GM18511 (cell line): ENCODE data around the gene MISP.

Source experiments
- ATAC-seq: cut with Tn5 transposase; IDR thresholded peaks from one replicate; pipeline ENCODE4 v1.9.1; 2021; ENCODE audit warnings: mild to moderate bottlenecking, moderate library complexity; ENCODE audit not compliant: unreplicated experiment

The MISP gene

GRCh38 chr19:806815-807421, 56.0 kb downstream of the MISP start:
- no peak for ATAC-seq

GRCh38 chr19:807627-808422, 56.9 kb downstream of the MISP start:
- no peak for ATAC-seq

- ATAC-seq, result no peak
These were observed 57.5 kb downstream of the MISP start for GRCh38 chr19:808423-808775.

GRCh38 chr19:810077-810855, 59.4 kb downstream of the MISP start:
- ATAC-seq, result no peak

GRCh38 chr19:810883-811489, 60.1 kb downstream of the MISP start:
- no peak for ATAC-seq

GRCh38 chr19:811506-812048, 60.7 kb downstream of the MISP start:
- no peak for ATAC-seq

GRCh38 chr19:812049-812746, 61.3 kb downstream of the MISP start:
- ATAC-seq, result no peak

- ATAC-seq, result no peak
These were observed 61.9 kb downstream of the MISP start for GRCh38 chr19:812747-813218.

- no peak for ATAC-seq
These were observed 62.6 kb downstream of the MISP start for GRCh38 chr19:813219-814151.
